IMR-90 (cell line): ENCODE measurements around the gene FOSL2. TPM values are rescaled to one million over a fixed set of nuclear protein-coding genes. Genes with fewer than 3 reads are reported as not detected.
A peak's percentile ranks its signal among the peaks of the same experiment; 100 is the strongest.

ENCODE experiments used
- ATAC-seq: fragments of 200-7000 bp; cut with Tn5 transposase; 2 replicates; pipeline ENCODE4 v1.9.1; 2020; ENCODE audit warnings: low read depth, mild to moderate bottlenecking, moderate library complexity
- BruUV-seq: library from RNA; stranded (reverse); fragments of 400-500 nt; replicated peaks from 2 replicates; lab custom pipeline; 2021; lab: Mats Ljungman, UMichigan
- CTCF ChIA-PET: fragments of 300-600 bp; formaldehyde crosslinking; extraction: SDS; loops from one replicate; lab custom pipeline; 2021; ENCODE audit warnings: antibody characterized with exemption; lab: Yijun Ruan, JAX
- POLR2A ChIA-PET: fragments of 300-600 bp; sonication (Branson Sonifier 250); formaldehyde crosslinking; loops from one replicate; lab custom pipeline; 2022; ENCODE audit warnings: antibody characterized with exemption; ENCODE audit not compliant: unreplicated experiment; lab: Charles Lee
- DNase-seq: peaks from one replicate; pipeline ENCODE4 v3.0.0; 2013
- H2AFZ ChIP-seq: replicated peaks from 2 replicates; pipeline ENCODE3; 2013; ENCODE audit warnings: low read length, mild to moderate bottlenecking; ENCODE audit not compliant: poor library complexity
- H2AK5ac ChIP-seq: 2 replicates; pipeline ENCODE4 v1.6.1; 2013; ENCODE audit warnings: low read depth, low read length, inconsistent platforms
- H2AK9ac ChIP-seq: replicated peaks from 2 replicates; pipeline ENCODE3; 2013; ENCODE audit warnings: mild to moderate bottlenecking, low read depth, low read length, moderate library complexity; ENCODE audit not compliant: poor library complexity
- H2BK120ac ChIP-seq: 2 replicates; pipeline ENCODE4 v1.6.1; 2013; ENCODE audit warnings: low read depth, low read length, inconsistent platforms
- H2BK15ac ChIP-seq: 3 replicates; pipeline ENCODE4 v1.6.1; 2013; ENCODE audit warnings: low read depth, low read length, inconsistent platforms
- H2BK20ac ChIP-seq: 2 replicates; pipeline ENCODE4 v1.6.1; 2013; ENCODE audit warnings: low read depth, mild to moderate bottlenecking, inconsistent platforms, low read length, moderate library complexity
- H2BK5ac ChIP-seq: 2 replicates; pipeline ENCODE4 v1.6.1; 2013; ENCODE audit warnings: mild to moderate bottlenecking, low read depth, low read length, inconsistent platforms; ENCODE audit not compliant: poor library complexity, severe bottlenecking
- H3K14ac ChIP-seq: replicated peaks from 2 replicates; pipeline ENCODE4 v1.6.1; 2013; ENCODE audit warnings: low read depth, low read length, inconsistent platforms
- H3K18ac ChIP-seq: 2 replicates; pipeline ENCODE4 v1.6.1; 2013; ENCODE audit warnings: low read depth, low read length, control low read depth
- H3K23ac ChIP-seq: 2 replicates; pipeline ENCODE4 v1.6.1; 2013; ENCODE audit warnings: low read depth, low read length, inconsistent platforms
- H3K27ac ChIP-seq: 2 replicates; pipeline ENCODE4 v1.5.1; 2013; ENCODE audit warnings: mild to moderate bottlenecking, control low read depth, low read length; ENCODE audit not compliant: insufficient read depth
- H3K27me3 ChIP-seq: 2 replicates; pipeline ENCODE4 v1.6.1; 2013; ENCODE audit warnings: low read length; ENCODE audit not compliant: control insufficient read depth, insufficient read depth
- H3K36me3 ChIP-seq: 2 replicates; pipeline ENCODE4 v1.6.1; 2013; ENCODE audit warnings: low read length, mixed read lengths; ENCODE audit not compliant: control insufficient read depth, insufficient read depth
- H3K4ac ChIP-seq: 2 replicates; pipeline ENCODE4 v1.6.1; 2013; ENCODE audit warnings: low read depth, low read length, inconsistent platforms
- H3K4me1 ChIP-seq: 2 replicates; pipeline ENCODE4 v1.6.1; 2013; ENCODE audit warnings: low read length, mixed read lengths; ENCODE audit not compliant: control insufficient read depth, insufficient read depth
- H3K4me2 ChIP-seq: 2 replicates; pipeline ENCODE4 v1.6.1; 2013; ENCODE audit warnings: low read depth, mild to moderate bottlenecking, control low read depth, low read length, moderate library complexity
- H3K4me3 ChIP-seq: 2 replicates; pipeline ENCODE4 v1.5.1; 2013; ENCODE audit warnings: low read depth, mild to moderate bottlenecking, control low read depth, low read length, moderate library complexity; ENCODE audit not compliant: insufficient read depth
- H3K56ac ChIP-seq: 2 replicates; pipeline ENCODE4 v1.6.1; 2013; ENCODE audit warnings: low read length, inconsistent platforms; ENCODE audit not compliant: insufficient read depth; ENCODE audit errors: extremely low read depth
- H3K79me1 ChIP-seq, 2 experiments: 2 replicates each; pipeline ENCODE4 v1.6.1; 2013; ENCODE audit warnings: low read length in 2 of 2, inconsistent platforms in 1 of 2, low read depth in 1 of 2
- H3K9ac ChIP-seq: 2 replicates; pipeline ENCODE4 v1.6.1; 2013; ENCODE audit warnings: low read depth, low read length, control low read depth
- H3K9me1 ChIP-seq: 2 replicates; pipeline ENCODE4 v1.6.1; 2013; ENCODE audit warnings: low read length, inconsistent platforms; ENCODE audit not compliant: insufficient read depth
- H3K9me3 ChIP-seq: 2 replicates; pipeline ENCODE4 v1.6.1; 2013; ENCODE audit warnings: low read length; ENCODE audit not compliant: control insufficient read depth, insufficient read depth
- H4K20me1 ChIP-seq: 2 replicates; pipeline ENCODE4 v1.6.1; 2013; ENCODE audit warnings: low read length, inconsistent platforms; ENCODE audit not compliant: insufficient read depth
- H4K5ac ChIP-seq: 2 replicates; pipeline ENCODE4 v1.6.1; 2013; ENCODE audit warnings: mild to moderate bottlenecking, low read depth, low read length, control low read depth
- H4K8ac ChIP-seq, 2 experiments: 2 replicates each; pipeline ENCODE4 v1.6.1; 2013; ENCODE audit warnings: low read depth in 2 of 2, low read length in 2 of 2, control low read depth in 1 of 2, inconsistent platforms in 1 of 2
- H4K91ac ChIP-seq: 2 replicates; pipeline ENCODE4 v1.6.1; 2013; ENCODE audit warnings: low read depth, low read length, inconsistent platforms; ENCODE audit not compliant: insufficient read depth
- CEBPB ChIP-seq: IDR thresholded peaks from 2 replicates; pipeline ENCODE4 v1.6.1; 2012; ENCODE audit warnings: low read depth, low read length, improper control_type of control experiment
- CHD1 ChIP-seq: IDR thresholded peaks from 2 replicates; pipeline ENCODE4 v1.6.1; 2012; ENCODE audit warnings: low read depth, low read length, improper control_type of control experiment
- CTCF ChIP-seq: conservative IDR thresholded peaks from 2 replicates; pipeline ENCODE4 v1.5.1; 2012; ENCODE audit warnings: mild to moderate bottlenecking, low read depth, low read length, improper control_type of control experiment
- ELK1 ChIP-seq: fragments of 150-350 bp; IDR thresholded peaks from 2 replicates; pipeline ENCODE4 v1.6.1; 2016; ENCODE audit warnings: low read depth, mild to moderate bottlenecking, low read length, moderate library complexity, borderline replicate concordance
- FOS ChIP-seq: fragments of 150-350 bp; IDR thresholded peaks from 2 replicates; pipeline ENCODE4 v1.6.1; 2016; ENCODE audit warnings: low read depth, low read length
- MAFK ChIP-seq: IDR thresholded peaks from 2 replicates; pipeline ENCODE4 v1.6.1; 2012; ENCODE audit warnings: low read depth, low read length, improper control_type of control experiment
- POLR2A ChIP-seq: IDR thresholded peaks from 2 replicates; pipeline ENCODE4 v1.6.1; 2012; ENCODE audit warnings: mild to moderate bottlenecking, low read depth, low read length
- RFX5 ChIP-seq: IDR thresholded peaks from 2 replicates; pipeline ENCODE4 v1.8.0; 2012; ENCODE audit warnings: low read depth, mild to moderate bottlenecking, low read length, moderate library complexity
- SMC3 ChIP-seq: fragments of 150-350 bp; IDR thresholded peaks from 2 replicates; pipeline ENCODE4 v1.6.1; 2016; ENCODE audit warnings: low read depth, mild to moderate bottlenecking, antibody characterized with exemption, low read length, moderate library complexity
- USF2 ChIP-seq: fragments of 150-350 bp; IDR thresholded peaks from 2 replicates; pipeline ENCODE4 v1.6.1; 2017; ENCODE audit warnings: mild to moderate bottlenecking, antibody characterized with exemption, low read length, low read depth
- WGBS, 2 experiments: methylation state at CpG; one replicate each; pipeline versions ENCODE4 v1.1.5 to v1.1.7; 2013; ENCODE audit warnings: missing lambda C conversion rate in 2 of 2; ENCODE audit not compliant: insufficient read length in 1 of 2; ENCODE audit errors: extremely low coverage in 2 of 2; 5-methylcytosine and 5-hydroxymethylcytosine counted together
- dilution Hi-C: fragments of 300-500 bp; cut with HindIII; formaldehyde crosslinking; loops from one replicate; pipeline ENCODE4 v1.14.3; 2018; ENCODE audit warnings: low sequenced_read_pairs; ENCODE audit not compliant: unreplicated experiment
- in situ Hi-C: fragments of 300-500 bp; cut with MboI; formaldehyde crosslinking; loops from 3 replicates; pipeline ENCODE4 v1.14.3; 2019; ENCODE audit warnings: low sequenced_read_pairs, inconsistent platforms, mixed read lengths
- intact Hi-C: fragments of 100-400 bp; cut with micrococcal nuclease; formaldehyde crosslinking; loops from 2 replicates; pipeline ENCODE4 v1.10.0; 2022
- polyA plus RNA-seq, 3 experiments: library from polyadenylated mRNA; depleted of rRNA; stranded (reverse); fragments of >200 nt; gene quantifications; 2 replicates each; pipeline ENCODE4 v1.2.3, GENCODE V29; 2012; ENCODE audit warnings: low replicate concordance in 1 of 3
- total RNA-seq: library from RNA; depleted of rRNA; stranded (reverse); fragments of >200 nt; gene quantifications from 2 replicates; pipeline ENCODE4 v1.2.3, GENCODE V29; 2012

FOSL2 gene
- total and polyA plus RNA-seq, 2 of the 4 experiments (the other 2 are of a cell fraction): 31.4 to 46.3 TPM

GRCh38 chr2:28422908-28423741 is 30.5 kb downstream of the FOSL2 start (continued):
- TF ChIP-seq RFX5 (no peak), MAFK (no peak)

GRCh38 chr2:28423856-28424605 is 31.4 kb downstream of the FOSL2 start:
- ATAC-seq (peak; percentile 28), DNase-seq (peak; percentile 44)
- intact Hi-C loops (no loop called here), in situ Hi-C loops (no loop called here), dilution Hi-C loops (no loop called here)
- Histone ChIP-seq H3K18ac (no peak overlapping the region), H3K4me1 (peaks cover 18% of the 10 kb centered on the region), H3K79me1 (peaks cover 0 to 21% of the 10 kb centered on the region in 2 experiments; a peak in 2 of 4 replicates), H4K20me1 (peaks cover 15% of the 10 kb centered on the region; the same call in 1 of the 2 replicates), H3K4ac (peak overlapping the region; percentile 24; the same call in 1 of the 2 replicates), H4K8ac (peak overlapping the region in 1 of 2 experiments; percentile 47; a peak in 1 of 4 replicates), H4K91ac (no peak overlapping the region), H2BK20ac (0 out of 2 replicates have a peak overlapping the region, but pooled peaks have one; percentile 13), H2AK5ac (peak overlapping the region; percentile 59), H3K27me3 (no peaks in the 10 kb centered on the region), H3K4me3 (no peak overlapping the region), H3K9me3 (no peaks in the 10 kb centered on the region), H3K27ac (no peak overlapping the region), H3K36me3 (peaks cover 6% of the 10 kb centered on the region), H2BK120ac (no peak overlapping the region), H2AK9ac (peak overlapping the region; percentile 44), H3K23ac (peak overlapping the region; percentile 40; the same call in 1 of the 2 replicates), H3K56ac (no peak overlapping the region), H4K5ac (no peak overlapping the region; the same call in 1 of the 2 replicates), H2BK5ac (no peak overlapping the region), H2AFZ (peak overlapping the region; percentile 18), H3K9ac (no peak overlapping the region; the same call in 1 of the 2 replicates), H3K14ac (peak overlapping the region; percentile 30; the same call in 1 of the 2 replicates), H3K9me1 (peaks cover 12% of the 10 kb centered on the region), H2BK15ac (peak overlapping the region; percentile 50; the same call in 1 of the 3 replicates), H3K4me2 (no peak overlapping the region)
- ChIA-PET CTCF (interaction anchor here (0.6 kb wide), 1 partner anchor 19 kb away, joined by 5 read pairs; no protein-coding TSS in a partner anchor), POLR2A (no interaction called here)
- BruUV-seq: no TSS peak
- WGBS, 2 experiments: 20% methylated on average over 2 of the region's 7 CpGs; no CpG with 5 or more reads in 1 of the 2 experiments
- TF ChIP-seq POLR2A (no peak), CTCF (no peak), FOS (no peak), USF2 (no peak), CEBPB (no peak), CHD1 (no peak), SMC3 (no peak), ELK1 (no peak)
